Sigmoid colon (tissue), 4 donors: ENCODE measurements around the gene ADK.

Experiments used
- CTCF ChIP-seq, 4 experiments: fragments of 450-650 bp in 3 of 4; fragments of 200-600 bp in 1 of 4; IDR thresholded peaks; one replicate each; pipeline ENCODE4 v1.5.1; 2016 to 2019; ENCODE audit warnings: antibody characterized with exemption in 4 of 4, mild to moderate bottlenecking in 3 of 4, moderate library complexity in 2 of 4
- EP300 ChIP-seq, 4 donors: sonication (generic); formaldehyde crosslinking; IDR thresholded peaks; one replicate each; pipeline ENCODE4 v1.6.1; 2017; ENCODE audit warnings: antibody characterized with exemption in 4 of 4
- POLR2A ChIP-seq, 2 donors: fragments of 450-650 bp; IDR thresholded peaks; one replicate each; pipeline ENCODE4 v1.6.1; 2016; ENCODE audit warnings: antibody characterized with exemption in 2 of 2, mild to moderate bottlenecking in 2 of 2, moderate library complexity in 2 of 2

- TF ChIP-seq POLR2A (IDR thresholded peaks at IDR 0.05): no peak
- no peak for TF ChIP-seq CTCF (IDR thresholded peaks at IDR 0.05)
- TF ChIP-seq EP300 (IDR thresholded peaks at IDR 0.05): no peak
Observed at GRCh38 chr10:74585231-74586087, 434.4 kb downstream of the ADK start.
